ENCODE results near the gene STK32B. TPM values are rescaled to one million over a fixed set of nuclear protein-coding genes. Genes with fewer than 3 reads are reported as not detected.

The STK32B gene
- total RNA-seq, 1 experiment from 2014 or later: 11.6 TPM

- ATAC-seq: no peak
- DNase-seq (ENCODE audit: low read depth, low spot score): no peak
- H3K27me3 ChIP-seq (ENCODE audit: control insufficient read depth, insufficient read depth, low read length): no peaks in the 10 kb centered on the region
- TF ChIP-seq POLR2AphosphoS5 (IDR thresholded peaks at IDR 0.05; ENCODE audit: low read depth, low read length) (no peak), SIN3A (IDR thresholded peaks at IDR 0.05; ENCODE audit: borderline replicate concordance, insufficient read depth, low read depth, low read length) (no peak), REST (IDR thresholded peaks at IDR 0.05; ENCODE audit: insufficient read depth in 1 of 2, low read depth in 2 of 2, low read length in 1 of 2) (no peak), CTCF (IDR thresholded peaks at IDR 0.05) (no peak), TCF7L2 (IDR thresholded peaks at IDR 0.05; ENCODE audit: low read depth, low read length) (no peak)
- H3K27ac ChIP-seq (ENCODE audit: low read length): no peak overlapping the region
- intact Hi-C loops (cut with micrococcal nuclease; ENCODE audit: unreplicated experiment) (loop anchor here (10.0 kb wide), 1 partner anchor 149 kb away; no protein-coding TSS in a partner anchor), in situ Hi-C loops (cut with HindIII; ENCODE audit: low pct_unique_long_range_greater_than_20kb, low sequenced_read_pairs) (no loop called here)
- BruUV-seq (replicated peaks): no TSS peak
- POLR2A ChIA-PET: no interaction called here
- H3K4me1 ChIP-seq (ENCODE audit: control insufficient read depth, insufficient read depth, low read length): no peaks in the 10 kb centered on the region
- no peaks in the 10 kb centered on the region for H3K36me3 ChIP-seq (ENCODE audit: control insufficient read depth, insufficient read depth, low read length)
- no peaks in the 10 kb centered on the region for H3K9me3 ChIP-seq (ENCODE audit: control insufficient read depth, insufficient read depth, low read depth, low read length)
- CTCF ChIA-PET: no interaction called here
- no peak overlapping the region for H3K4me3 ChIP-seq (ENCODE audit: low read depth in 2 of 2, low read length in 2 of 2)
Observed at GRCh38 chr4:5143940-5144339, 92.7 kb downstream of the STK32B start.

- Histone ChIP-seq H3K4me1 (ENCODE audit: control insufficient read depth, insufficient read depth, low read length) (no peaks in the 10 kb centered on the region), H3K36me3 (ENCODE audit: control insufficient read depth, insufficient read depth, low read length) (no peaks in the 10 kb centered on the region), H3K27me3 (ENCODE audit: control insufficient read depth, insufficient read depth, low read length) (no peaks in the 10 kb centered on the region), H3K4me3 (ENCODE audit: low read depth in 2 of 2, low read length in 2 of 2) (no peak overlapping the region), H3K9me3 (ENCODE audit: control insufficient read depth, insufficient read depth, low read depth, low read length) (no peaks in the 10 kb centered on the region), H3K27ac (ENCODE audit: low read length) (no peak overlapping the region)
- ATAC-seq (no peak), DNase-seq (ENCODE audit: low read depth, low spot score) (no peak)
- POLR2A ChIA-PET: no interaction called here
- BruUV-seq (replicated peaks): no TSS peak
- intact Hi-C loops (cut with micrococcal nuclease; ENCODE audit: unreplicated experiment) (loop anchor here (10.0 kb wide), 1 partner anchor 150 kb away; no protein-coding TSS in a partner anchor), in situ Hi-C loops (cut with HindIII; ENCODE audit: low pct_unique_long_range_greater_than_20kb, low sequenced_read_pairs) (no loop called here)
- CTCF ChIA-PET: no interaction called here
- TF ChIP-seq SIN3A (IDR thresholded peaks at IDR 0.05; ENCODE audit: borderline replicate concordance, insufficient read depth, low read depth, low read length): no peak
- no peak for TF ChIP-seq POLR2AphosphoS5 (IDR thresholded peaks at IDR 0.05; ENCODE audit: low read depth, low read length)
- TF ChIP-seq TCF7L2 (IDR thresholded peaks at IDR 0.05; ENCODE audit: low read depth, low read length): no peak
- no peak for TF ChIP-seq REST (IDR thresholded peaks at IDR 0.05; ENCODE audit: insufficient read depth in 1 of 2, low read depth in 2 of 2, low read length in 1 of 2)
- TF ChIP-seq CTCF (IDR thresholded peaks at IDR 0.05): no peak
Observed at GRCh38 chr4:5144384-5144783, 93.1 kb downstream of the STK32B start.

All from Panc1 (cell line).